GM19395 (cell line): ENCODE results near the gene NEK6.

Experiments
- ATAC-seq: cut with Tn5 transposase; IDR thresholded peaks from one replicate; pipeline ENCODE4 v1.9.1; 2021; ENCODE audit warnings: mild to moderate bottlenecking, moderate library complexity; ENCODE audit not compliant: unreplicated experiment

The NEK6 gene

DNA sequence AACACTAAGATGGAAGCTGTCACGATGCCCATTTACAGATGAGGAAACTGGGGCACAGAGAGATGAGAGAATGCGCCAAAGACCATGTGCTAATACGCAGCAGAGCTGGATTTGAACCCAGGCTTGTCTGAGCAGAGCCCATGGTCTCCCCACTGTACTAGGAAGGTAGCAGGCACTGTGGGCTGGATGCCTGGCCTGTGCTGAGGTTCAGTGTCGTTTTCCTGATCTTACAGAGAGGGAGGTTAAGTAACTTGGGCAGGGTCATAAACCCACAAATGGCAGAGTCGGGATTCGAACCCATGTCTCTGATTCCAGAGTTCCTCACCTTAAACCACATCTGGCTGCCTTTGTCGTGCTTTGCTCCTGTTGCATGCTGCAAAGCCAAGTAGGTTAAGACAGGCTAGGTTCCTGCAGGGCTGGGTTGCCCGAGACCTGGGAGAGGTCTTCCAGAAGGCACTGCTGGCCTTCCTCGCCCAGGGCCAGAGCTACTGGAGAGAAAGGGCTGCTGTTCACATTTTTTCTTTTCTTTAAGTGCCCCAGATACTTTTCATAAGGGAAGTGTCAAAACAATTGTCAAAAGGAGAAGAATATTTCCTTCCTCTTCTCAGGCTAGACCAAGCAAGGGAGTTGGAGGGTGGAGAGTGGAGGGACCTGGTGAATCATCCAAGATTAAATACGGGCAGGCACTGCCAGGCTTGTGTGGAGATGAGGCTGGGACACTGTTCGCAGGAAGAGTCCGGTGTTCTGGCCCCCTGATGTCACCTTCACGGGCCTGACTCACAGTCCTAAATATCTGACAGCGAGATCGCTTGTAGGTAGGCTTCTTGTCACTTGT lies 3.2 kb downstream of the NEK6 start:
- no peak for ATAC-seq

DNA sequence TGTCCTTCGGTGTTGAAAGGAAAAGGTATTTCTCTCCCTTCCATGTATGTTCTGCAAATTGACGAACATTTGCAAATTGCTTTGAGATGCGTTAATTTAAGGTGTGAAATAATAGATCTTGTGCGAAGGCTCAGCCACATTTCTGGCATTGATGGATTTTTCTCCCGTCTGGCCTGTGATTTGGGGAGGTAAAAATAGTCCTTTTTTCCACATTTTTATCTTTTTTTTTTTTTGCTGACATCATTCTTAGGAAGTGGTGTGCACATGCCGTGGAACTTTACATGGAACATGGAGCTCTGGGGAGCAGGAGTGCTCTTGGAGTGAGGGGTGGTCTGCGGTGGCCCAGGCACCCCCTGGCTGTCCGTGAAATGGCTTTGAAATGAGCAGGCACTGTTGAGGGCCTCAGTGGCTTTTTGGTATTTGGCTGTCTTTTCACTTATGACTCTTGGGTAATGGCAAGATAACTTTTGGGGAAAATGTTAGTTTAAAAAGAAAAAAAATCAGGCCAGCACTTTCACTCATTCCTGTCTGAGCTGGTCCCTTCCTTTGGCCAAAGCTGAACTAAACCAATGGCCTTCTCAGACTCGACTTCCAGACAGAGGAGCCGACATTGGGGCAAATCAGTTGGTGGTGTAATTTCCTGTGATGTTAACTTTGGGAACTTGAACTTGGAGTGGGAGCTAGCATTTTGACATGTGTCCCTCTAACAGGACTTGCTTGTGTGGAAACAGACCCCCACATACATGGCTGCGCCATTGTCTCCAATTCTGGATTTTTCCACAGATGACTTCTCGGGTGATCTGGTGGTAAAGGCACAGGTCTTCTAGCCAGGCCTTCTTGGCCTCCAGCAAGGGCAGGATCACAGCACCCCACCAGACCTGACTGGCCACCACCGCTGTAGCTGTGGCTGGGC lies 4.2 kb downstream of the NEK6 start:
- ATAC-seq, result no peak

DNA sequence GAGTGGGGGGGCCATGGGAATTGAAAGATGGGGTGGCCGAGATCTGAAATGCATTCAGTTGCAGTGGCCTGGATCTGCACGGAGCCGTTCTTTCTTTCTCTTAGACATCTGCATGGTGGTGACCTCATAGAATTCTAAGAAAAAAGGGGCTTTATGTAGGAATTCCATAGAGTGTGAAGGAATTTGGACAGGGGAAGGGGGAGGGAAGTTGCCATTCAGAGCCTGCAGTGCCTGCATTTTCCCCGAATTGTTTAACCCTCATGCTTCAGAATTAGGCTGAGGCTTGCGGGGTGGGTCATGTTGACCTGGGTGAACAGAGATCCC lies 4.9 kb downstream of the NEK6 start:
- ATAC-seq, result no peak

DNA sequence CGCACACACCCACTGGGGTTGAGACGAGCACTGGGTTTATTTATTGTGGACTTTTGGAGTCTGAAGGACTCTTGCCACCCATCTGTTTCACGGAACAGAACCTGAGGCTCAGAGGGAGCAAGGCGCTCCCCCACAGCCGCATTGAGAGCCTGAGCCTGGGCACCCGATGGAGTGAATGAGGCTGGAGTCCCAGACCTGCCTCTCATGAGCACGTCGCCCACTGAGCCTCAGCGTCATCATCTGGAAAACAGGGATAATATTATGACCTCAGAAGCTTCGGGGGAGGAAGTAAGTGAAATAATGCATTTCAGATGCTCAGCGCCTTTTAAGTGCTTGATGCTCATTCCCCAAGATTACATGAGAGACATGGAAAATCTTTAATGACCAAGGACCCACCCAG lies 5.5 kb downstream of the NEK6 start:
- ATAC-seq, result no peak

DNA sequence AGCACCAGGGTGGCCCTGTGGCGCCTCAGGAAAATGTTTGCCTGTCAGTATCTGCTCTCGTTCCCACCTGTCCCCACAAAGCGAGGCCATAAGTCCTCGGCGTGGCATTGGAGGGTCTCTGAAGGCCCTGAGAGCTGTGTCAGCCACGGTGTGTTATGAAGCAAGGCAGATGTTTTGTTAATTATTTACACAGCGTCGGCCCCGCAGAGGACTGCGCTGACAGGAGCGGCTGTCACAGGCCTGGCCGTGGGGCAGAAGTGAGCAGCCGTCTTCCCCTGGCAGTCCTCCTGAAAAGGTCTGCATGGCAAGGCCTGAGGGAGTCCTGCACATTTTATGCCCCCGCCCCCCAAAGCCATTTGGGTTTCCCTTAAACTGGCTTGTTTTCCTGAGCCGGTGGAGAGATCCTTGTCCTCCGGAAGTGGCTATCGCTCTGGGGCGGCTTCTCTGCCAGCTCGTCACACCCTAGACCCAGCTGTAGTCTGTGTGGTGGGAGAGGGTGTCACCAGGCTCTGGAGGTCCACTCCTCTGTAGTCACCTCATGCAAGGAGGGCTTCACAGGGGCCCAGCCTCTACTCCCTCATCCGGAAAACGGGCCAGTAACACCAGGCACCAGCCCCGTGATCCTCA lies 6.2 kb downstream of the NEK6 start:
- no peak for ATAC-seq

DNA sequence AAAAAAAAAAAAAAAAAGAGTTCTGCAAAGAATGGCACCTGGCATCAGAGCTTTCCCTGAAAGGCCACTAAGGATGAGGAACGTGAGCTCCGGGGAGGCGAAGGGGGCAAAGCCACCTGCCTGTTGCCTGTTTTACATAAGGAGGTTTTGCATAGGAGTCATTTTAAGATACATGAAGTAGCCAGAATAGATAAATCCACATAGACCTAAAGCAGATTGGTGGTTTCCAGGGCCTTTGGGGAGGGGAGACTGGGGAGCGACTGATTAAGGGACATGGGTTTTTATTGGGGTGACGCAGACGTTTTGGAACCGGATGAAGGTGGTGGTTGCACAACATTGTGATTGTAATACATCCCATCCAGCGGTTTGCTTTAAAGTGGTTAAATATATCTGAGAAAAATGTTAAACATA lies 7.1 kb downstream of the NEK6 start:
- ATAC-seq, result peak; percentile 56

DNA sequence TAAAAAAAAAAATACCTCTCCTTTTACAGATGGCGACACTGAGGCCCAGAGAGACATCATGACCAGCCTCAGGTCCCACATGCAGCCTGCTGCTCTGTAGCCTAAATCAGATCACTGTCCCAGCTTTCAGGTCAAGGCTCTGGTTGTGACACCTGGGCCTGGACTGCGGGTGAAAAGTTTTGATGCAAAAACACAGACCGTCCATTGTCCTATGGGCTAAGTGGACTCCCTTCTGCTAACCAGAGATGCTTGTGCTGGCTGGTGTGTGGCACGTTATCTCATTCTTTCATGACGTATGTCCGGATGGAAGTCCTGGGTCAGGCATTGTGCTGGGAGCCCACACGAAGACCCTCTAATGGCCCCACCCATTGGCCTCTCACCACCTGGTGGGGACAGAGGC lies 7.8 kb downstream of the NEK6 start:
- no peak for ATAC-seq

DNA sequence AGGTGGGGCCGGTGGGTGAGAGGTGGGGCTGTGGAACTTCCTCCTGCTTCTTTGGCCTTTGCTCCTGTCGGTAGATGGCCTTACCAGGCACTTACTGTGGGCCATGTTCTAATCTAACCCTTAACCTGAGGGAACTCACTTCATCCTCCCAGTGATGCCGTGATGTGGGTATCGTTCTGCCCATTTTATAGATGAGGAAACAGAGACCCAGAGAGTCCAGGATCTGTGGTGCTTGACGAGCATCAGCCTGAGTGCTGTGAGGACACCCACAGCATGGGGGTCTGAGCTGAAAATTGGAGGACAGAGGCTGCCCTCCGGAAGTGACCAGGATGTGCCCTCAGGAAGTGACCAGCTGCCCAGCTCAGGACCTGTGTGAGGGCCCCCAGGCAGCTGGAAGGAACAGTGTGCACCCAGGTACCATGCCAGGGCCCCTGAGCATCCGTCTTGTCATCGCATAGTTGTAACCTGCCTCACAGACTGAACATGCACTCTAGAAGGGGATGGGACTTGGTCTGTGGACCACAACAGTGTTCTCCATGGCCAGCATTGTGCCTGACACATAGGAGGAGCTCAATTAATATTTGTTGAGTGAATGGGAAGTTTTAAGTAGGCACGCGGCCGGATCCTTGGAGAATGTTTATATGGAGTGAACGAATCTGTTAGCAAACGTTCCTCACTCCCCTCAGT lies 8.5 kb downstream of the NEK6 start:
- ATAC-seq, result no peak

DNA sequence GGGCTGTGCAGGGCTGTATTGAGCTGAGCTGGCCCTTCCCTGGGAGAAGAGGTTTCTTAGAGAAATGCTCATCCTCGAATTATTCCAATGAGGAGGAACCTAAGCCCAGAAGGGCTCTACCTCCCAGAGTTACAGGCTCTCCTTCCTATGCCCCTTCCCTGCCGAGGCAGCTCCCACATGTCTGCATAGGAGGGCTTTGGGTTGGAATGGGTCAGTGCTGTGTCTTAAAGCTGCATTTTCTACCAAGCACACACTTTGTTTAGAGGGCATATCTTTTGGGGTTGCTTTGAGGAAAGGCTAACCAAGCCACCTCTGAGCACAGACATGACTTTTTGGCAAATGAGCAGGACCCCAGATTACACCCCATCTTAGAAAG lies 9.1 kb downstream of the NEK6 start:
- ATAC-seq, result no peak

DNA sequence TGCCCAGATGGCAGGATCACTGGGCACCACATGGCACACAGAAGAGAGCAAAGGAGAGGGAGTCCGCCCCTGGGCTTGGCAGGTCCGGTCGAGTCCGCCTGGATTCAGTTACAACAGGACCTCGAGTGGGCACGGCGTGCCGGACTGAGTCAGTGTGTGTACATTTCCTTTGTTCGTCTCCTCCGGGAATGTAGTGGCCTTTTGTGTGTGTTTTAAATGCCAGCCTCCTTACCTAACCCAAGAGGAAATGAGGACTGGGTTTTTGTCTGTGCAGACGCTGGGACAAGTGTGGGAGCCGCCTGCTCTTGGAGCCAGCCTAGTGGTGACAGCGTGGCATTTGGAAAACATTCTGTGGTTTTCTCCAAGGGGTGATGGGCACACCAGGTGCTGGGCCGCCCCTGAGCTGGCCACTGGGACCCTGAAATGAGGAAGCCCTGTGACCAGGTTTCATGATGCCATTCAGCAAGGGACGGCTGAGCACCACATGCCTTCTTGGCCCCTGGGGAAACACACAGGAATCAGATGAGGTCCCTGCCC lies 9.6 kb downstream of the NEK6 start:
- no peak for ATAC-seq

DNA sequence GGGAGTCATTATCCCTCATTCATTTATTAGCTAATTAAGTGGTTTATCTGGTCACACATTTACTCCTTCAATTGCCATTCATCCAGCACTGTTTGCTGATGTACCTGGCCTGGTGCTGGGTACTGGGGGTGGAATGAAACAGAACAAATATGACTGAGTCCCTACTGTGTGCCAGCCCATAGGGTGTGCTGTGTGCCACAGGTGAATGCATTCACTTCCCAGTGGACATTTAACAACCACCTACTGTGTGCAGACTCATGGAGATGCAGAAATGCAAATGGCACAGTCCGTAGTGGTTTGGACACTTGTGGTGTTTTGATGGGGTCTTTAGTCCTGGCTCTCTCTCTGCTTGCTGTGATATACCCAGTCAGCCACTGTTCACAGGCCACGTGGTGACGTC lies 10.5 kb downstream of the NEK6 start:
- no peak for ATAC-seq

DNA sequence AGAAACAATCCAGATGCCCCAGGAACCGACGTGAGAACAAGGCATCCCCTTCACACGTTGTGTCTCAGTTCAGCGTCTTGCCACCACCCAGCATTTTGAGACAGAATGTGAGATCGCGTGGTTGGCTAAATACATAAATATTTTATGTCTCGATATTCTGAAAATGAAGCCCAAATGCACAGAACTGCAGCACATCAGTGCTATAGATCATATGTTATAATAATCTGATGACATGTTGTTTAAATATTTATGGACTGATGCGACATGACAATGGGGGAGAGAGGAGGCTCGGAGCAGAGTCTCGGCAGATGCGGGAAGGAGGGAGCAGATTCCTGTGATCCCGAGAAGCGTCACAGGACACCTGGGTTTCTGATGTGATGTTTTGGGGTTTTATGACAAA lies 10.9 kb downstream of the NEK6 start:
- ATAC-seq, result no peak

DNA sequence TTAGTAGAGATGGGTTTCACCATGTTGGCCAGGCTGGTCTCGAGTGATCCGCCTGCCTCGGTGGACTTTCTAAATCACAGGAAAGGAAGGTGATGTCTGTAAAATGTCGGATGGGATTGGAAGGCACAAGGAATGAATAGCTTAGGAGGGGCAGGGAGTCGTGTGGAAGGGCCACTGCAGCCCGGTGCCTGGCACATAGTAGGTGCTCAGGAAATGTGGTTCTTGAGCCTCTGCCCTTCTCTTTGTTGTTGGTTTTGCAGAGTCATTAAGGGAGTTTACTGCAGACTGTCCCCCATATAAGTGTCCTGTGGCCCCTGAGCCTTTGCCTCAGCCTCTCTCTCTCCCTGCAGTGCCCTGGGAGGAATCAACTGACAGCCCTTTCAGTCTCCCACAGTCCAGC lies 11.8 kb downstream of the NEK6 start:
- ATAC-seq, result no peak

DNA sequence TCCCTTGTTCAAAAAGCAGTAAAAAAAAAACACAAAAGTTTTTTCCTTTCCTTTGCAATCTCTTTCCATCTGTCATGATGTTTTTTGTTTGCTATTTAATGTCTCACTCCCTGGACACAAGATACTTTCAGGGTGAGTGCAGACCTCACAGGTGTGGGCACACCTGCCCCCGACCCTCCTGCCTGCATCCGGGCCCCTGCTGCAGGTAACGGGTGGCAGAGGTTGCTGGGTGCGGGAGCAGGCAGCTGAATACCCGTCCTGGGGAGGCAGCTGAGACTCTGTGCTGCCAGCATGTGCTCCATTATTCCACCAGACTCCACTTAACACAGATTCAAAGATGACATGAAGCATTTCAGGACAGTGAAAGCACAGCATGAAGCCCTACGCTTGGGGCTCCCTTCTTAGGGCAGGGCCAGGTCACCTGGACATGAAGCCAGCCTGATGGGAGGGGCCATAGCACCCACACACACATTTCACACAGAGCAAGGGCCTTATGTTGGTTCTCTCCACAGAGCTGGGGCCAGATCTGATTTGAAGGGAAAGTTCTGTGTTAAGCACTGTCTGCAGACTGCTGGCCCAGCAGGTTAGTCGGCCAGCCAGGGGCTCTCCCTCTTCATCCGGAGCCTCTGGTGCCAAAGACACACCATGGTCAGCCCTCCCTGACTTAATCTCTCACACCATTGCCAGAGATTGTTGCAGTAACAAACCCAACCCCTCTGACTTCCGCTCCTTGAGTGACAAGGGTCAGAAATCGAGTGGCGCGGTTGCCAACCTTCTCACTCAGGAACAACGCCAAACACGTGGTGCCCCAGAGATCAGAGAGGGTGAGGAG lies 13.0 kb downstream of the NEK6 start:
- ATAC-seq, result no peak

DNA sequence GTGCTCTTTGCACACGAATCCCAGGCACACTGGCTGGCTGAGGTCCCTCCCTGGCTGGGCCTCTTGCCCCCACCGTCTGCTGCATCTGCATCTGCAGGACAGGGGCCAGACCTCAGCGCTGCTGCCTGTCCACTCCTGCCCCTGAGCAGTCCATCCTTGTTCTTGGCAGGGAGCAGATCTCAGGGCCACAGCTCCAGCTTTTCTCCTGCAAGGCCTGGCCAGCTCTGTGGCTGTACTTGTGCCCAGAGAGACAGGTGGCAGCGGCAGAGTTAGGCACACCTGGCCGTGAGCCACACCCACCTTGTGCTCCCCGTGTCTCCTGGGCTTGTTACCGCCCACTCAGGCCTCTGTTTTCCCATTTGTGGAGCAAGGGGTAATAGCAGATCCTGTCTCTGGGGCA lies 13.9 kb downstream of the NEK6 start:
- no peak for ATAC-seq

DNA sequence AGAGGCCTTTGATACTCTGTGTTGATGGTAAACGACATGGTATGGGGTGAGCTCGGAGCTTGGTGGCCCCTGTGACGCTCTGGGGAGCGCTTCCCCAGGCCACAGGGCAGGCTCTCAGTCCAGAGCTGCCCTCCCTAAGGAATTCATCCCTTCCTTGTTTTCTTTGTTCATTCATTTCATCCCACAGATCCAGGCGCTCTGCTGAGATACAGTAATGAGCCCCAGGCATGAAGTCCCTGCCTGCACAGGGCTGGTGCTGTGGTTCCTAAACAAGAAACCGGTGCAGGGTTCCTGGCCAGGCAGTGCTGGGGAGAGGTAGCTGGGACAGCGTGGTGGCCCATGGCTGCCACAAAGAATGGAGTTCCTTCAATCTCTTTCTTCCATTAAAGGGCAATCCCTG lies 14.4 kb downstream of the NEK6 start:
- ATAC-seq, result no peak

DNA sequence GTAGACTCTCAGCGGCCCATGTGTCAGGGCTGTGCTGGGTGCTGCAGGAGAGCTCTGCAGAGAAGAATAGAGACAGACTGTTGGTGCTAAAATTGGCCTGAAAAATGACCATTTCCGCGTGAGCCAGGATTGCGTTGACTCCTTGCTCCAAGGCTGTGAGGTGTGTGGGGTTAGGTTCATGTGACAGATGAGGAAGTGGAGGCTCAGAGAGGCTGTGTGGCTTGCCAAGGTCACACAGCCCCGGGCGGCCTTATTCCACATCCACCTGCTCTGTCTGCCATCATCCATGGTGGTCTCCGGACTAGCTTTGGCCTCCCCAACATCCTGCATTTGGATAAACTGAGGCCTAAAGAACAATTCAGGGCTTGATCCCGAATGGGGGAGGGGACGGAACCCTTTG lies 15.2 kb downstream of the NEK6 start:
- no peak for ATAC-seq

DNA sequence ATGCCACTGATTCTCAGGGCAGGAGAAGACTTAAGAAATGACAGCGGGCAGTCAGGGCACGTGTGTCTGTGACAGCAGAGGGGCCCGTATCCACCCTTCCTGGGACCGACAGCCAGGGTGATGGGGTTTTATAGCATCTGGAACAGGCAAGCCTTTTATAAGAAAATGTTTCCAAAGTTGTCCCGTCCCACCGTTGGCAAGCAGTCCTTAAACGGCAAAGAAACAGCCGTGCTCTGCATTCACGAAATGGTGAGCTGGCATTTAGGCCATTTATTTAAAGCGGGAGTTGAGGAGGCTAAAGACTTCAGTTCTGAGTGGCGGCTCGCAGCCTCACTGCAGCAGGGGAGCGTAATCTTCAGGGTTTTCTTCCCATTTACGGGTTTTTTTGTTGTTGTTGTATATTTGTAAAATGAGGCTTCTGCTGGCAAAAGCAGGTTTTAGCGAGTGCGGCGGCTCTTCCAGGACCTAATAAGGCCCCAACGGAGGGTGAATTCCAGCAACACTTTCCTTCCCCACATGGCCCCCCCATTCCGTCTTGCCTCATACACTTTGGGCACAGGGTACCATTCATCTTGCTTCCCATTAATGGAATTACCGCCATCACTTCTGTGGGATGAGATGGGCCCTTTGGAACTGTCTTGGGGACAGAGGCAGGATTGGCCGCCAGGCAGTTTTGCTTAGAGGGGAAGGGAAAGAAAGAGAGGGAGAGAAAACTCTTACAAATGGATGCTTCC lies 15.8 kb downstream of the NEK6 start:
- ATAC-seq, result no peak

DNA sequence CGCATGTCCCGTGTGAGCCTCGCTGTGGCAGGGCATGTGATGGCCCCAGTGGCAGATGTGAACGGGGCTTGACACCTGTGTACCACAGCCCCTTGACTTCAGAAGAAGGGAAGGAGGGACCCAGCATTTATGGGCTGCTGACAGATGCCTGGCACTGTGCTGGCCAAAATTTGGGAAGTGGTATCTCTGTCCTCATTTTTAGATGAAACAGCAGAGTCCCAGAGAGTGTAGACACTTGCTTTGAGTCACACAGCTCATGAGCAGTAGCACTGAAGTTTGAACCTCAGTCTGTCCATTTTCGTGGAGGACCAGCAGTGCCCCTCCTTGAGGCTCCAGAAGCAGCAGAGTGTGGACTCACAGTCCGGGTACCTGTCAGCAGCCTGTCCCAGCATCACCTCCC lies 16.5 kb downstream of the NEK6 start:
- no peak for ATAC-seq

DNA sequence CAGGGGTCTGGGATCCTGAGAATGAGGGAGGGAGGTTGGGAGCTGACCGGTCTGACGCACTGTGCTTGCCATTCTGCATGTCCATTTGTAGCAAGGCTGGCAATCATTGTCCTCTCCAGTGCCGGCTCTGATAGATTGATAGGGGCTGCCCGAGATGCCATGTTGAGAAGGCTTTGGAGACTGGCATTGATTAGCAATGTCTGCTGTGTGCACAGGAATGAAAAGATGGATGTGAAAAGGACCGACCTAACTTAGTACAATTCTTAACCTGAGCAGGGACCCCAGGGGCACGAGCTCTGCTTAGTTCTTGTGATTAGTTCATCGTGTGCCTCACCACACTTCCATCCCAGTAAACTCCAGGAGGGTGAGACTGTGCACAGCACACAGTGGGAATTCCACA lies 17.0 kb downstream of the NEK6 start:
- no peak for ATAC-seq
